Memory B cell (primary cell): ENCODE results near the gene TSHZ3.

Source experiments
- ATAC-seq: fragments of 150-1000 bp; cut with Tn5 transposase; 2 replicates; pipeline ENCODE4 v1.10.0; 2021; ENCODE audit warnings: low read depth, mild to moderate bottlenecking, moderate library complexity
- DNase-seq, 2 donors: peaks; one replicate each; pipeline ENCODE4 v3.0.0; 2022; ENCODE audit warnings: low spot score in 2 of 2
- H3K27ac Mint-ChIP-seq: one replicate; pipeline ENCODE4 v1.8.0; 2022; ENCODE audit warnings: mild to moderate bottlenecking, moderate library complexity, mixed read lengths
- H3K27me3 Mint-ChIP-seq: one replicate; pipeline ENCODE4 v1.8.0; 2022; ENCODE audit warnings: mixed read lengths
- H3K36me3 Mint-ChIP-seq: one replicate; pipeline ENCODE4 v1.8.0; 2022; ENCODE audit warnings: mild to moderate bottlenecking, mixed read lengths
- H3K4me1 Mint-ChIP-seq: one replicate; pipeline ENCODE4 v1.8.0; 2022; ENCODE audit warnings: mixed read lengths
- H3K4me3 Mint-ChIP-seq: one replicate; pipeline ENCODE4 v1.8.0; 2022; ENCODE audit warnings: mild to moderate bottlenecking, moderate library complexity, mixed read lengths
- H3K9me3 Mint-ChIP-seq: one replicate; pipeline ENCODE4 v1.8.0; 2022; ENCODE audit warnings: mixed read lengths

TSHZ3 gene

DNA sequence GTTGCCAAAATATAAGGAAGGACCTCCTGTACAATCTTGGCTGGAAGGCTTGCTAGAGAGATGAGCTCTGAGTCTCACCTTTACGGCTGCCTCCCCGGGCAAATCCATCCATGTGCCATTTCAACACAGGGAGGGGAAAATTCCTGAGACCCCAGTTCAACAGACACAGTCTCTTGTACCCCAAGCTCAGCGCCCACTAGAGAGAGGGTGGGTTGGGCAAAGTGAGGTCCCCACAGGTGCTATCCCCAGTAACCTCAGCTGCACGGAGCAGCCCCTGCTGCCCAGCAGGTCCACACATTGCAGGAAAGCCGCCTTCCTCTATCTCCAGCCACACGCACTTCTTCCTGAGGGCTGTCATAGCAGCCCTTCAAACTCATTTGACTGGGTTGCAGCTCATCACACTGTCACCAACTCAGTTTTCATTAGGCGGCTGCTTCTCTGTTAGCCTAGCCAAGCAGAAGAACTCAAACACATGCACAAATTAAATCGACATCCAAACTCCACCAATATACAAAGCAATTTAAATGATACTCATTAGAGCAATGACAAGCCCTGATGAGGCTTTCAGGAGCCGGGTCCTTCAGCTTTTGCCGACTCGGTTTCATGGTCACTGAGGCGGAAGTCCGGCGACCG lies 80.4 kb downstream of the TSHZ3 start:
- no peak overlapping the region for H3K27ac Mint-ChIP-seq
- DNase-seq (no peak), ATAC-seq (no peak)
- peaks cover 6% of the 10 kb centered on the region for H3K9me3 Mint-ChIP-seq
- no peaks in the 10 kb centered on the region for H3K4me1 Mint-ChIP-seq
- H3K36me3 Mint-ChIP-seq, result no peaks in the 10 kb centered on the region
- H3K4me3 Mint-ChIP-seq, result no peak overlapping the region
- no peaks in the 10 kb centered on the region for H3K27me3 Mint-ChIP-seq

DNA sequence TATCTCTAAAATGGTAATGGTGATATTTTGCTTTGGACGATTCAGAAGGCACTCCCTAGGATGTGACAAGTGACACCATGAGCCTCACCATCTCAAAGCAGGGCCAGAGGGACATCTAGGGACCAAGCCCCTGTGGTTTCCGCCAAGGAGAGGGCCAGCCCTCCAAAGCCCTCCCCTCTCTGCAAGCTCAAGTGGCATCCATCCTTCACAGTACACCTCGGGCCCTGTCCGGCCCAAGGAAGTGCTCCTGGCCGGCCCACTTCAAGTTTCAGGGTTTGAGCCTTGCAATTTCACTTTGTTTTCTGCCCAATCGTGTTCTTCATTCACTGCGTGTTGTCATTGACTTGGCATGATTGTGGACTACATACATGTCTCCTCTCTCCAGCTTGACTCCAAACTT lies 82.5 kb downstream of the TSHZ3 start:
- Mint-ChIP-seq H3K9me3 (peaks cover 6% of the 10 kb centered on the region), H3K27ac (no peak overlapping the region), H3K36me3 (no peaks in the 10 kb centered on the region), H3K4me3 (no peak overlapping the region), H3K27me3 (no peaks in the 10 kb centered on the region), H3K4me1 (no peaks in the 10 kb centered on the region)
- DNase-seq, result no peak
- ATAC-seq, result no peak

DNA sequence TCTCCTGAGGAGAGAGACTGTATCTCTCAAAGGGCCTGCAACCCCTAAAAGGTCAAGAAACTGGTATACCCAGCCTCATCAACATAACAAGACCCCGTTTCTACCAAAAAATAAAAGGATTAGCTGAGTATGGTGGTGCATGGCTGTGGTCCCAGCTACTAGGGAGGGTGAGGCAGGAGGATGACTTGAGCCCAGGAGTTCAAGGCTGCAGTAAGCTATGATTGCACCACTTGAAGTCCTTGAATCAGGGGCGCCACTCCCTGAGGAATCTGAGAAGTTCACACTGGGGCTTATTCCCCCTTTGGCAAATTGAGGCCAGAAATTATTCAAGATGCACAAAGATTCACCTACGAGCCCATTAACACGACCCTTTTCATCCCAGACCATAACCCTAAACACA lies 83.0 kb downstream of the TSHZ3 start:
- no peaks in the 10 kb centered on the region for H3K4me1 Mint-ChIP-seq
- no peaks in the 10 kb centered on the region for H3K36me3 Mint-ChIP-seq
- no peaks in the 10 kb centered on the region for H3K27me3 Mint-ChIP-seq
- DNase-seq, result no peak
- H3K4me3 Mint-ChIP-seq, result no peak overlapping the region
- ATAC-seq, result no peak
- H3K27ac Mint-ChIP-seq, result no peak overlapping the region
- H3K9me3 Mint-ChIP-seq, result peaks cover 6% of the 10 kb centered on the region

DNA sequence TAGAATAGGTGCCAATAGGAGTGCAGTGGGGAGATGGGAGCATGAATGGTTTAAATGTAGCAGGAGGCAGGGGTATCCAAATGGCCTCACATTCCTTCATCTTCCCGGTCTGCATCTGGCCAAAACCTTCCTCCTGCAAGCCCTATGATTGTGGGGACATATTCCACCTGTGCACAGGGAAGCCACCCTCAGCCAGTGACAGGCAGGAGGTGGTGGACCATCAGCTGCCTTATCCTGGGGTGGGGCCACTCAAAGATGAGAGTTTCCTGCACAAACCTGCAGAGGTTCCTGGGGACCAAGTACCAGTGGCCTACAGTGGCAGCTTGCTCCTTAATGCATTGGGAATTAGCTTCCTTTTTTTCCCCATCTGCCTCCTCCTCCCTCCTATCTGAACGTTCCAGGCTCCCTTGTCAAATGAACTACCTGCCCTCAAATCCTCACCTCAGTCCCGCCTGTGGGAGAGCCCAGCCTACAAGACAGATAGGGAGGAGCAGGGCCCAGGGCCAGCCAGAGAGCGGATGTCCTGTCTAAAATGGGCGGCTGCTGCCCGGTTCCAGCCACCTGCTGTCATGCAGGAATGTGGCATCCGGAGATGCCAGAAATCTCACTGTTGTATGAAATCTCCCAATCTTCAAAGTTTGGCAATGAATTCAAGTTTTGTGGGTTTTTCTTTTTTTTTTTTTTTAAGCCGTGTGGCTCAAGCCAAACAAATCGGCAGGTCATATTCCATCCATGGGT lies 85.0 kb downstream of the TSHZ3 start:
- DNase-seq (no peak), ATAC-seq (no peak)
- Mint-ChIP-seq H3K9me3 (peaks cover 6% of the 10 kb centered on the region), H3K4me1 (no peaks in the 10 kb centered on the region), H3K4me3 (no peak overlapping the region), H3K27ac (no peak overlapping the region), H3K27me3 (no peaks in the 10 kb centered on the region), H3K36me3 (no peaks in the 10 kb centered on the region)

DNA sequence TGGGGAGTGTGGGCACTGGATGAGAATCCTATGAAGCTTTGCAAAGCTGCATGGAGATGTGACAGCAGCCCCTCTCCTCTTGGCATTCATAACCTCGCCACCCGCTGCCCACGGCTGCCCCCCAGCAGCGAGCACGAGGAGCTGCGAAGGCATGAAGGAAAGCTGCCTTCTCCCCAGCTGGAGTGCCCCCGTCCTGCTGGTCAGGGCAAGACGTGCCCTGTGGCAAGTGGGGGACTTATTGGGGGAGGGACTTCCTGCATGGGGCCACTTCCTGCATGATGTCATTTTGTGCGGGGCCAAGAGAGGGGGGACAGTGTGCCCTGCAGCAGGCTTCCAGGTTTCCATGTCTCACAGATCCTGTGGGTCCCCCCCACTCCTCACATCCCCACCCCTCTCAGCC lies 85.9 kb downstream of the TSHZ3 start:
- ATAC-seq (no peak), DNase-seq (no peak)
- Mint-ChIP-seq H3K27me3 (no peaks in the 10 kb centered on the region), H3K9me3 (peaks cover 4% of the 10 kb centered on the region), H3K36me3 (no peaks in the 10 kb centered on the region), H3K4me3 (no peak overlapping the region), H3K27ac (no peak overlapping the region), H3K4me1 (no peaks in the 10 kb centered on the region)

DNA sequence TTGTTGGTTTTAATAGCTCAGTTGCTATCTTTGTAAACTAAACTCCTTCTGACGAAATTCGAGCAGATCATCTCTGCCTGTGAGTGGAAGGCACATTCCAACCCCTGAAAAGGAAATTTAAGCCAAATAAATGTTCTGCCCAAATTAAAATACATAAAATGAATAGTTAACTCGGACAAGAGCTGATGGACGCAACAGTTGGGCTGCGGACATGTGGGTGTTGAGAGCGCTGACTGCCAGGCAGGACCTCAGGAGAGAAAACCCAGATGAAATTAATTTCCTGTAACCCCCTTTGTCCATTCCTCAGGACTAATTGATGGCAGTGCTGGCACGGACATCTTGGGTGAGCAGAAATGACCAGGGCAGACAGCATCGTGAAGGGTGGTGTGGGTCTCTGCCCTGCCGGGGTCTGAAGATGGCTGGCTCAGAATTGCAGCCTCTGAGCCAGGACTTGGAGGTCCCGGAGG lies 86.5 kb downstream of the TSHZ3 start:
- Mint-ChIP-seq H3K27me3 (no peaks in the 10 kb centered on the region), H3K4me1 (no peaks in the 10 kb centered on the region), H3K9me3 (peaks cover 4% of the 10 kb centered on the region), H3K36me3 (no peaks in the 10 kb centered on the region), H3K4me3 (no peak overlapping the region), H3K27ac (no peak overlapping the region)
- DNase-seq, result no peak
- no peak for ATAC-seq

DNA sequence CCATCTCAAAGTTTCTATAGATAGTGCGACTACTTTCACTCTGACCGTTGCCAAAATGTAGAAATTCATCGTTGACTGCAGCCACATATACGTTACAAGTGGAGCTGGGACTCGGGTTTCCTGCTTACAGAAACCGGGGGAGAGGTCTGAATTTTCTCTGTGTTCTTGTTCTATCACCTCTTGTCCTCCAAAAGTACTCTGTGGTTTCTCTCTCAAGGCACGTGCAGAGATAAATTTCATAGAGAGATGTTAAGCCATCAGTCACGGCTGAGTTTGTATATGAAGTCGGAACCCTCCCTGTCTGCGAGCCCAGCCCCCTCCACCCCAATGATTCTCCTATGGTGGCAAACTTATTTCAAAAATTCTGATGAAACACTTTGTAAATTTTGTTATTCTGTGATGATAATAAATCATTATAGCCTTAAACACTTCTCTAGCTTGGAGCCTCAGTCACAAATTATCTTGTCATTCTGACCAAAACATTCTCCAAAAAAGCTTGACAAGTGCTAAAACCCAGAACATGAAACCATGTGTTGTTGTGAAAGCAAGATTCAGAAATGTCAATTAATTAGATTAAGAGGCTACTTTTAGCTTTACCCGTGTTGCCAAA lies 87.5 kb downstream of the TSHZ3 start:
- H3K4me1 Mint-ChIP-seq, result no peaks in the 10 kb centered on the region
- no peaks in the 10 kb centered on the region for H3K9me3 Mint-ChIP-seq
- DNase-seq (no peak), ATAC-seq (no peak)
- H3K36me3 Mint-ChIP-seq, result no peaks in the 10 kb centered on the region
- H3K27ac Mint-ChIP-seq, result no peak overlapping the region
- H3K27me3 Mint-ChIP-seq, result no peaks in the 10 kb centered on the region
- no peak overlapping the region for H3K4me3 Mint-ChIP-seq

DNA sequence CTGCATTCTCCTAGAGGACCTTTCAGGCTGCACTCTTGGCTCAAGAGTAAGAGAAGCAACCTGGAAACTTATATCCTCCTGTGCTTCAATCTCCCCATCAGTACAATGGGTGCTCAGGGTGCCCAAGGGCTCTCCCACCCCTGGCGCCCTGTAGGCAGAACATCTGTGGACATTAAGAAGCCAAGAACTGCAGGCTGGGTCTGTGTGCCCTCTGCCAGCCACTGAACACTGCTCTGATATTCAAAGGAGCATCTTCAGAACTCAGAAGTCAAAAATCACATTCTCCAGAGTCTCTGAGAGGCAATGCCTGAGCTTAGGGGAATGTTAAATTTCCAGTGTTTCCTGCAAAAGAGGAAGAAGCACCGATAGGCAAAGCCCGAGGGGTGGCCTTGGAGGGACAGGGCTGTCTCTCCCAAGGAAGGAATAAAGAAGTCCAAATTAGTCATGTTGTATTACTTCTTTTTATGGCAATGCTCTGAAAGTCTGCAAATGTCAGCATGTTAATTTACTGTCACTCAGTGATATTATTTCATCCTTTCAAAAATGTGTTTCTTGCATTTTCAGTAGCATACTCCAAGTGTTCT lies 88.1 kb downstream of the TSHZ3 start:
- Mint-ChIP-seq H3K27me3 (no peaks in the 10 kb centered on the region), H3K4me3 (no peak overlapping the region), H3K9me3 (no peaks in the 10 kb centered on the region), H3K27ac (no peak overlapping the region), H3K36me3 (no peaks in the 10 kb centered on the region), H3K4me1 (no peaks in the 10 kb centered on the region)
- DNase-seq, result no peak
- ATAC-seq, result no peak

DNA sequence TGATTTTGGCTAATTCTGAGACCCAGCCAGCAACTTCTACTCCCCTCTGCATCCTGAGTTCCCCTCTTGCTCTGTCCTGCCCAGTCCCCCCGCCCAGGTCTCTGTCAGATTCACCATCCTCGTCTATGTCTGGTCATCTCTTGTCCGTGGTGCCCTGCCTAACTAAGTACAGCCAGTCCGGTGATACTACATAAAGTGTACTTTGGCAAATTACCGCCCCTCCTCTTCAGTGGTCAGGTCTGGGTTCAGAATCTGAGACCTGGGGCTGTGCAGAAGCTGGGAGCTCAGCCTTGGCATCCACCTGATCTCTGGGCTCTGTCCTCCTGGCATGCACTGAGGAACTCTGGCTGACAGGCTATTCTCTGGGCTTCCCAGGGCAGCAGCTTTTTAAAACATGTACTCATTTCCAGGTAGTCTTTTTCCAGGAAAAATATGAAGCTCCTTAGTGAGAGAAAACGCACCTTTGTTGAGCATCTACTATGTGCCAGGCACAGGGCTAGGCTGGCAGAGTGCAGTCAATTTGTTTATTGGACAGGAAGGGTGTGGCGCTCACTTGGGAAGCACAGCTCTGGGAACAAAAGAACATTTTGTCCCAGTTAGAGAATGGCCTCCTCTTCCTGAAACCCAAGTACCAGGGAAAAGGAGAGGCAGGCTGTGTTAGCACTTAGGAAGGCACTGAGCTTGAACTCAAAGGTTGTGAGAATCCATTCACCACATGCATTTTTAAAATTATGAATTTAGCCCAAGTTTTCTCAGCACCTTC lies 88.9 kb downstream of the TSHZ3 start:
- Mint-ChIP-seq H3K36me3 (no peaks in the 10 kb centered on the region), H3K9me3 (no peaks in the 10 kb centered on the region), H3K27me3 (no peaks in the 10 kb centered on the region), H3K4me3 (no peak overlapping the region), H3K4me1 (no peaks in the 10 kb centered on the region), H3K27ac (no peak overlapping the region)
- no peak for ATAC-seq
- DNase-seq, result no peak

DNA sequence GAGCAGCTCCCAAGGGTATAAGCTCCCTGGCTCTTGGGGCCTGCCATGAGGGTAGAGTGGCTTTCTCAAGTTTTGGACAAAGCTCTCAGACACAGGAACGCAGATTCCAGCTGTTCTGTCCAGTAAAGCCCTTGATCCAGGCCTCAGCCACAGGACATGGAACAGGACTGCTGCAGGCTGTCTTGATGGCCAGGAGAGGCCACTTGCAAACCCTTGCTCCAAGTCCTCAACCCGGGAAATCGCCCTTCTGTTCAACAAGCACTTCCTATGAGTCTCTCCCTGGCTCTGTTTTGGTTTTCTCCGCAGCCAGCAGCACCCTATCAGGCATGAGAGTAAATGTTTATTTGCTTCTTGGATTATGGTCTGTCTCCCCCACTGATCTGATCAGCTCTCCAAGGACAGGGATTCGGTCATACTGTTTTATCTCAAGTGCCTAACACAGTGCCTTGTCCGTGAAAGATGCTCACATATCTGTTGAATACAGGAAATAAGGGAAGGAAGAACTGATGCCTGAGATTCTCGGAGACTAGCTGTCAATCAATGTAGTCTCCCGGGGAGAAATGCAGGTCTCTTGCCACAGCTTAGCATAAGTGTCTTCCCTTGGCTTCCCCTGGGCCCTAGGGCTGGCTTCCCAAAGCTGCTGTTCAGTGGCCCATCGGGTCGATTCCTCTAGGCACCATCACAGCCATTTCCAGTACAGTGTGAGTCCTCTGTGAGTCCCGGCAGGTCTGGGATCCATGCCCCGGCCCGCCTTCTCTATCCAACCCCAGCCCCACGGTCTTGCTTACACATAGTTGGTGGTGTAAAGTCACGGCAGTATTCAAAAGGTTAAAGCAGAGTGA lies 90.8 kb downstream of the TSHZ3 start:
- Mint-ChIP-seq H3K9me3 (no peaks in the 10 kb centered on the region), H3K36me3 (no peaks in the 10 kb centered on the region), H3K27ac (no peak overlapping the region), H3K4me1 (no peaks in the 10 kb centered on the region), H3K27me3 (no peaks in the 10 kb centered on the region), H3K4me3 (no peak overlapping the region)
- ATAC-seq (no peak), DNase-seq (no peak)

DNA sequence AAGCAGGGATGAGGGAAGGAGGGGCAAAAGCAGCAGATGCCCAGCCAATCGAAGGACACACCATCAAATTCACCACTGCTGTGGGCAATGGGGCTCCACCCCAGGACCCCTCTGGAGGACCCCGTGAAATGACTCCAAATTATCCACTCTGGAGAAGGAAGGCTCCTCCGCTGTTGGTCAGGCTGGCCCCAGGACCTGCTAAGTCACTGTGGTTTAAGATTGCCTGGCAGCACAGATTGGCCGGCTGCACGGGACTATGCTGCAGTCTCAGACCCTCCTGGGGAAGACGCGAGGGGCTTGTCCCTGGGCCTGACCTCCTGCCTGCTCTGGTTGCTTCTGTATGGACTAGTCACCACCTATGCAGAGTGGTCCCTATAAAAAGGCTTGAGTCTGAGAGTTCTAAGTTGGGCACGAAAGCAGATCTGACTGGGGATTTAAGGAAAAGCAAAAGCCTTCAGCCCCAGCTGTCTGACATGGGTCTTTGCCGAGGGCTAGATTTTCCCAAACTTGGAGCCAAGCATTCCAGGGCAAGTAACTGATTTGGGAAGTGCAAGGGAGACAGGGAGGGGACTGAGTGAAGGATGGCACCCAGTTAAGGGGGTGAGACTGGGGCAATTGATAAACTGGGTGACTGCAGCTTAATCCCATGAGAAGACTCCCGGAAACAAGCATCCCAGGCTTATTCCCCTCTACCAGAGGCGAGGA lies 91.7 kb downstream of the TSHZ3 start:
- Mint-ChIP-seq H3K27me3 (no peaks in the 10 kb centered on the region), H3K4me1 (no peaks in the 10 kb centered on the region), H3K4me3 (no peak overlapping the region), H3K27ac (no peak overlapping the region), H3K36me3 (no peaks in the 10 kb centered on the region), H3K9me3 (no peaks in the 10 kb centered on the region)
- ATAC-seq, result no peak
- DNase-seq, result no peak

DNA sequence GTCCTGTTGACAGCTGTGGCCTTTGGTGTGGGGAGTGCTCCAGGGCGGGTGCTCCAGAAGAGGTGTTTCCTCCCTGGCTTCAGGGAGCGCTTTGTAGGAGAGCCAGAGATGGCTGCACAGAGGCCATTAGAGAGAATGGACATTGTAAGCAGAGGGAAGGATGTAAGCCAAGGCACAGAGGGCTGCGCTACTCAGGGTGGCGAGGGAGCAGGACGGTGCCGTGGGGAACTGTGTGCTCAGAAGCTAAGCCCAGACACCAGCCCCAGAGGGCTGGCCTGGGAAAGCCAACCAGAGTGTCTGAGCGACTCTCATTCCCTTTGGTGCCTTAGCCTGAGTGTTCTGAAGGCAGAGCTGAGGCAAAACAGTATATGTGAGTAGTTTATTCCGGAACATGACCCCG lies 92.2 kb downstream of the TSHZ3 start:
- no peaks in the 10 kb centered on the region for H3K27me3 Mint-ChIP-seq
- no peaks in the 10 kb centered on the region for H3K4me1 Mint-ChIP-seq
- H3K9me3 Mint-ChIP-seq, result peaks cover 1% of the 10 kb centered on the region
- H3K27ac Mint-ChIP-seq, result no peak overlapping the region
- ATAC-seq, result no peak
- DNase-seq, result no peak
- H3K36me3 Mint-ChIP-seq, result no peaks in the 10 kb centered on the region
- H3K4me3 Mint-ChIP-seq, result no peak overlapping the region

DNA sequence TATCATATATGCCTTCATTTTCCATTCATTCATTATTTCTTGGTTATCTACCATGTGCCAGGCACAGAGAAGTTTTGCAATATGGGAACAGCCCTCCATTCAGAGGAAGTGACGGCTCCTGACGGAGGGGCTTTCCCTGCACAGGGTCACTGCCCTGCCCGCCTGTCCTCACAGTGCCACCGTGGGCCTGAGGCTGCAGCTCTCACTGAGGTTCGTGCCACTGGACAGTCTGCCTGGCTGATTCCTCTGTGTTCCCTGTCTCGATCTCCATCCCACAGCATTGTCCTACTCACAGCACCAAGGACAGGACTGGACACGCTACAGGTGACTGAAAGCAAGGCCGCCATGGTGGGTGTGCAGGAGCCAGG lies 92.7 kb downstream of the TSHZ3 start:
- H3K4me1 Mint-ChIP-seq, result no peaks in the 10 kb centered on the region
- no peak overlapping the region for H3K4me3 Mint-ChIP-seq
- DNase-seq, result no peak
- H3K36me3 Mint-ChIP-seq, result no peaks in the 10 kb centered on the region
- no peak overlapping the region for H3K27ac Mint-ChIP-seq
- ATAC-seq, result no peak
- H3K9me3 Mint-ChIP-seq, result peaks cover 1% of the 10 kb centered on the region
- no peaks in the 10 kb centered on the region for H3K27me3 Mint-ChIP-seq
